ENCODE results near the gene B4GAT1. TPM values are rescaled to one million over a fixed set of nuclear protein-coding genes. Genes with fewer than 3 reads are reported as not detected.

B4GAT1 gene
- total and polyA plus RNA-seq, 2 of the 13 experiments (the other 11 are each of a cell fraction or from before 2014, with no cell fraction given): 40.4 to 109 TPM

GRCh38 chr11:66312549-66313320 is 34.7 kb downstream of the B4GAT1 start (continued):
- TF ChIP-seq PCBP1 (IDR thresholded peaks at IDR 0.05; ENCODE audit: borderline replicate concordance, low read depth, low read length): 0 out of 2 replicates have a peak, but pooled peaks have one; percentile 15
- TF ChIP-seq YY1 (IDR thresholded peaks at IDR 0.05; ENCODE audit: insufficient read depth, insufficient replicate concordance, low read depth, low read length): peak; percentile 29
- TF ChIP-seq FOXO1 (CRISPR knock-in tag; IDR thresholded peaks at IDR 0.05): no peak; the same call in 1 of the 2 replicates
- 0 out of 2 replicates have a peak, but pooled peaks have one; percentile 36 for TF ChIP-seq ZNF552 (CRISPR knock-in tag; IDR thresholded peaks at IDR 0.05; ENCODE audit: borderline replicate concordance)
- TF ChIP-seq HDAC2 (CRISPR knock-in tag; IDR thresholded peaks at IDR 0.05): 0 out of 2 replicates have a peak, but pooled peaks have one; percentile 6
- peak; percentile 11; the same call in 1 of the 2 replicates for TF ChIP-seq IRF2 (CRISPR knock-in tag; IDR thresholded peaks at IDR 0.05)
- no peak for TF ChIP-seq ZNF446 (CRISPR knock-in tag; IDR thresholded peaks at IDR 0.05)
- no peak for TF ChIP-seq ZNF274 (CRISPR knock-in tag; IDR thresholded peaks at IDR 0.05)
- 0 out of 2 replicates have a peak, but pooled peaks have one; percentile 1 for TF ChIP-seq ATF2 (CRISPR knock-in tag; IDR thresholded peaks at IDR 0.05)
- TF ChIP-seq ZNF747 (CRISPR knock-in tag; IDR thresholded peaks at IDR 0.05; ENCODE audit: borderline replicate concordance): peak; percentile 42; the same call in 1 of the 2 replicates
- TF ChIP-seq KLF13 (CRISPR knock-in tag; IDR thresholded peaks at IDR 0.05): no peak
- TF ChIP-seq THAP11 (CRISPR knock-in tag; IDR thresholded peaks at IDR 0.05): peak; percentile 40; the same call in 1 of the 2 replicates
- TF ChIP-seq PAWR (CRISPR knock-in tag; IDR thresholded peaks at IDR 0.05; ENCODE audit: borderline replicate concordance): no peak
- peak; percentile 21; the same call in 1 of the 2 replicates for TF ChIP-seq ZSCAN20 (CRISPR knock-in tag; IDR thresholded peaks at IDR 0.05; ENCODE audit: borderline replicate concordance)
- TF ChIP-seq NCOR1 (IDR thresholded peaks at IDR 0.05; ENCODE audit: borderline replicate concordance, low read length): no peak
- peak; percentile 22; the same call in 1 of the 2 replicates for TF ChIP-seq FOXP4 (CRISPR knock-in tag; IDR thresholded peaks at IDR 0.05)
- no peak for TF ChIP-seq ZNF556 (CRISPR knock-in tag; IDR thresholded peaks at IDR 0.05; ENCODE audit: borderline replicate concordance)
- TF ChIP-seq SRSF4 (IDR thresholded peaks at IDR 0.05; ENCODE audit: low read depth, low read length, poor library complexity, severe bottlenecking): no peak
- no peak for TF ChIP-seq KDM1A (CRISPR knock-in tag; IDR thresholded peaks at IDR 0.05)
- TF ChIP-seq PAXIP1 (CRISPR knock-in tag; conservative IDR thresholded peaks at IDR 0.05): no peak; the same call in 1 of the 2 replicates
- peak; percentile 58; the same call in 1 of the 2 replicates for TF ChIP-seq HOXA5 (CRISPR knock-in tag; IDR thresholded peaks at IDR 0.05)
- TF ChIP-seq ZNF878 (CRISPR knock-in tag; IDR thresholded peaks at IDR 0.05): 0 out of 2 replicates have a peak, but pooled peaks have one; percentile 14
- 0 out of 2 replicates have a peak, but pooled peaks have one; percentile 1 for TF ChIP-seq GTF3A (CRISPR knock-in tag; conservative IDR thresholded peaks at IDR 0.05)
